Activated CD4-positive, alpha-beta T cell treated with anti-CD3 and anti-CD28 coated beads, Interleukin-2, Interleukin-4, amounts not matched to agents 100 ng/mL and 50 ng/mL, durations not matched to agents 16 hours and 8 hours (primary cell): ENCODE data around the gene DHH.

Experiments used
- DNase-seq: peaks from one replicate; pipeline ENCODE4 v3.0.0-alpha.2; 2020; ENCODE audit warnings: low spot score

The DHH gene

DNA sequence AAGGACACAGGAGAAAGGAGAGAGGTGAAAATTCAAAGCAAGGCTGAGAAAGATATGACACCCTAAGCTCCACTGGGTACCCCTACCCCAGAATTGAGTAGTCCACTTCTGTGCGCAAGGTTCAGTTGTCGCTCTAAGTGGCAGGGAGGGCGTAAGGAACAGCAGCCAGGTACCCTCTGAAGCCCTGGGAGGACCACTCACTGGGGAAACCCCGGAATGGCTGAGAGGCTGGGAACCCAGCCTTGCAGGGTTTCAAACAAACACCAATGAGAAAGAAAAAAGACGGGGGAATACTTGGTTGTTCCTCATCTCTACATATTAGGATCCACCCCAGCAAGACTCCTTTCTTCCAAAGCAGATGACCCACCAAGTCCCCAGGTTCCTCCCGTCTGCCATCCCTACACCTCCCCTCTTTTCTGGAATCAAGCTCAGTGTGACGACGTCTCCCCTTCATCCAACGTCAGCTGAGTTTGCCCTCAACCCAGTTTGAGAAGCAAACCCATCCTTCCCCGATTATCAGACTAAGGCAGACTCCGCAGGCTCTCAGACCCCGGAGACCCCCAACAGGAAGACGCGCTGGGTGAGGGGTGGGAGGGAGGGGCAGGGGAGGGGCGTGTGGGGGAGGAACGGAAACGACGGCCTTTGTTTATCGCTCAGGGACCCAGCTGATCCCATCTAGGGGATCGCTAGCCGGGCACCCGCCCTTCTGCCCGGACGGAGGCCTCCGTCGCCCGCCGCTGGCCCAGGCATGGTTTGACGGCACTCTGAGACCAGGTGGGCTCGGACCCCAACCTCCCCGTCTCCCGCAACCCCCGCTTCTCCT is 15.3 kb upstream of the DHH start:
- no peak for DNase-seq

DNA sequence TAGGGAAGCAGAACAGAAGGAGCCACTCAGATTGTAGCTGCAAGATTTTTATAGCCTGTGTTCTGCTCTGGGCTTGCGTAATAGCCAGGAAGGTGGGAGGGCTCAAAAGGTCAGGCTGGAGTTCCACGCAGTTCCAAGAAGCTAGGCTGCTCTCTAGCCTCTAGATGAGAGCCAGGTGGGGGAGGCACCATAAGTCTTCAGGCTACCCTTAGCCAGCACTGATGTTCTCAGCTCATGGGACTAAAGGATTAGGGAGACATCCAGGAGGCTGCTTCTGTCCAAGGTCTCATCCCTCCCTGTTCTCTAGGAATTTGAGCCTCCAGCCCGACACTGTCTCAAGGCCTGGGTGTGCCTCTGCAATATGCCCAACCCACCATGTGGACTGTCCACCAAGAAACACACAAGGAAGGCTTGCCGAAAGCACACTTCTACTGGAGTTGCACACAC is 14.4 kb upstream of the DHH start:
- no peak for DNase-seq

DNA sequence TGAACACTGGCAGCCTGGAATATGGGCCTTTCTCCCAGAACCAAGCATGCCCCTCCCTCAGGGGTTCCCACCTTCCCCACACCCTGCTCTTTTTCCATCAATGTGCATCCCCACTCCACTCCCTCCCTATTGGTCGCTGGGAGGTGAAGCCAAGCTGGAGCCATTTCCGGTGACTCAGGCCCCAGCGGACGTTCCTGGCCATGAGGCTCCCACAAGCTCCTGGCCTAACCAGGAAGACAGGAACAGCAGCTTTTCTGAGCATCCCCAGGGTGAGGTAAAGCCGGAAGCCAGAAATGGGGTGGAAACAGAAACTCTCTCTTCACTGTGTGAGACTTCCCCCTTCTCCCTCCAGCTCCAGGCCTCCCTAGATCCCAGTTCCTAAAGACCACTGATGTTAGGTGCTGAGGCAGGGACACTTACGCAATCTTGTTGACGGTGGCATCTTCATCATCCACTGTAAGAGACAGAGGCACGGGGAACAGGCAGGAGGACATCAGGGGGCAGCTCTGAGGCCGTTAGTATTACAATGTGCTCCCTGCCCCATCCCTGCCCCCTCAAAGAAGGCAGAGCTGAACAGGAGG is 11.0 kb upstream of the DHH start:
- no peak for DNase-seq

DNA sequence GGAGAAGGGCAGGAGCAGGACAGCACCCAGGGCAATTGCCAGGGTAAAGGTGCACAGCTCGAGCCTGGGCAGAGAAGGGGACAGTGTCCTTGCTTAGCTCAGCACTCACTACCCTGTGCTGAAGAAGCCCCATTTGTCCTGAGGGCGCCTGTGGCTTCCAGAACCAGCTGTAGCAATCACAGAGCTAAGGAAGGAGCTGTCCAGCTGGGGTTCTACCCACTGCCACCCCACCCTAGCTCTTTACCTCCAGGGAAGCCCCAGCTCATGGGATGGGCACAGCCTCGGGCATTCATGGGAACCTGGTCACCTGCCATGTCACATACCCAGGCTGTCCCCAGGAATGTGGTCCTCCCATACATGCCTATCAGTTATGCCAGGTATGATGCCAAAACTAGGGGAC is 10.2 kb upstream of the DHH start:
- no peak for DNase-seq

DNA sequence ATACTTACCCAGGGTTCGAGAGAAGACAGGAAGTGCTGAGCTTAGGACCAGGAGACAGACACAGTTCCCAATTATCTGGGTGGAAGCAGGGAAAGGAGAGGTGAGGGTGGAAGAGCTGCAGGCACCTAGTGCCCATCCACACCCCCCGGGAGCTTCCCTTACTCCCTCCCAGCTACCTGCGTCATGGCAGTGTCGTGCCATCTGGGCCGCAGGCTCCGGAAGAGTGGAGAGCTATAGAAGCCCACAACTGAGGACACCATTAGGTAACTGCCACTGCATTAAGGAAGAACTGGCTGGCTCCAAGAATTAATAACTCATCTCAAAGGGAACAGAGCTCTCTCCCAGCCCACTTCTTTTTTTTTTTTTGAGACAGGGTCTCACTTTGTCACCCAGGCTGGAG is 5.8 kb upstream of the DHH start:
- DNase-seq: no peak

DNA sequence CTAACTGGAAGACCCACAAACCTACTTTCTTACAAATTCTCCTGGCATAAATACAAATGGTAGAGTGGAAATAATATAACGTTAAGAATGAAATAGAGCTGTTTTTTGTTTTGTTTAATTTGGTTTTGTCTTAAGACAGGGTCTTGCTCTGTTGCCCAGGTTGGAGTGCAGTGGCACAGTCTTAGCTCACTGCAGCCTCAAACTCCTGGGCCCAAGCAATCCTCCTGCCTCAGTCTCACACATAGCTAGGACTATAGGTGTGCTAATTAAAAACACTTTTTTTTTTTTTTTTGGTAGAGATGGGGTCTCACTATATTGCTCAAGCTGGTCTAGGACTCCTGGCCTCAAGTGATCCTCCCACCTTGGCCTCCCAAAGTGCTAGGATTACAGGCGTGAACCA is 4.1 kb upstream of the DHH start:
- no peak for DNase-seq

DNA sequence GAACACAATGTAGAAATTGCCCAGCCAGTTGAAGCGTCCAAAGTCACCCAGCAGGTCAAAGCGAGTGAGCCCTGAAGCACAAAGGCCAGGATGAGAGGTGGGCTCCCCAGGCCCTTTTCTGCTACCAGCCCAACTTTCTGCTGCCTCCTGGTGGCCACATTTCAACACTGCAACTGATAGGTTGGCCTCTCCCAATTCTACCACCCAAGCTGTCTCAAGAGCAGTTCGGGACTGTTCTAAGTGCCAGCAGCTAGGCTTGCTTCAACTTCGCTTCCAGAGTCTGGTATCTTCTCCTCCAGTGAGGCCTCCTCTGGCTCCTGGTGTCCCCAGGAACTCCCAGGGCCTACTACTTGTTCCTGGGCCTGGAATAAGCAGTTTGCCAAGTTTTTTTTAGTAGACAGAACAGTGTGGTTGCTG is 3.4 kb upstream of the DHH start:
- peak; percentile 67 for DNase-seq

DNA sequence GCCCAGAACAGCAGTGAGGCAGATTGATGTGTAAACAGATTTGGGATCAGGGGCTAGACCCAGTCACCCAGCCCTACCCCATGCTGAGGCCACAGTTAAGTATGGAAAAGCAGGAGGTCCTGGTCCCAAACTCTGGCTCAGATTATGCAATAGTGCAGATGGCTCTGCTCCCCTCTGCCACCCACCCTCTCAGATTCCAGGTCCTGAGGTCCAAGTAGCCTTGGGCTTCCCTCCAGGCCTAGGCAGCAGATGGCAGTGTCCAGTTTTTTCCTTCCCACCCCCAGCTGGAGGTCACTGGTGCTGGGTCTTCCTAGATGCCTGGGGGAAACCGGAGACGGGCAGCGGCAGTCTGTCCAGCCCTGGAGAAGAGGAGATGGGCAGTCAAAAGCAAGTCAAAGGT is 2.8 kb upstream of the DHH start:
- DNase-seq: no peak

DNA sequence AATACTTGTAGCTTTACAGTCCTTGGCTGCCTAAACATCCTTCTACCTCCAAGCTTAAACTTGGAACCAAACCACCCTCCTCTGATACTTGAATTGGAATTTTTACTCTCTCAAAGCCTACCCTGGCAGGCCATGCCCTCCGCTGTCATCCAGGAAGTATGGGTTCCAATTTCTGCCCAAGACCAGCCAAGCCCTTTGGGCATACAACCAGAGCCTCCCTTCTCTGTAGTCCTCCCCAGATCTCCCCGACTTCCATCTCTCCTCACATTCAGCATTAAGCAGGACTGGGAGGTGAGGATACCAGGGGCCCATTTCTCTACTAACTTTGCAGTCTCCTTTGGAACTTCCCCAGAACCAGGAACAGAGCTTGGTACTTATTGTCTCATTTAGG is 369 bp upstream of the DHH start:
- DNase-seq: no peak

DNA sequence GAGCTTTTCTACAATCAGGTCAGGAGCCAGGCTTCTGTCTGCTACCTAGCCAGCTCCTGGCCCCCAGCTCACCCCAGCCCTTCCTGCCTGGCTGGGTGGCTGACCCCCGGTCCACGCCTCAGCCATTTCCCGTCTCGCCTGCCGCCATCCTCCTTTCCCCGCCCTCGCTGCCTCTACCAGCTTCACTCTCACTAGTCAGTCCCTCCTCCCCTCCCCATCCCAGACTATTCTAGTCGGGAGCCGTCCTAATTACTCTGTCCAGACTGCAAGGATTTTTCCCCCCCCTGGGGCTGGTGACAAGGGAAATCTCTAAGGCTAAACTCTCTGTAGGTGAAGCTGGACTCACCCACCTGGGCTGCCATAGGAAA is 825 bp downstream of the DHH start:
- DNase-seq: no peak

DNA sequence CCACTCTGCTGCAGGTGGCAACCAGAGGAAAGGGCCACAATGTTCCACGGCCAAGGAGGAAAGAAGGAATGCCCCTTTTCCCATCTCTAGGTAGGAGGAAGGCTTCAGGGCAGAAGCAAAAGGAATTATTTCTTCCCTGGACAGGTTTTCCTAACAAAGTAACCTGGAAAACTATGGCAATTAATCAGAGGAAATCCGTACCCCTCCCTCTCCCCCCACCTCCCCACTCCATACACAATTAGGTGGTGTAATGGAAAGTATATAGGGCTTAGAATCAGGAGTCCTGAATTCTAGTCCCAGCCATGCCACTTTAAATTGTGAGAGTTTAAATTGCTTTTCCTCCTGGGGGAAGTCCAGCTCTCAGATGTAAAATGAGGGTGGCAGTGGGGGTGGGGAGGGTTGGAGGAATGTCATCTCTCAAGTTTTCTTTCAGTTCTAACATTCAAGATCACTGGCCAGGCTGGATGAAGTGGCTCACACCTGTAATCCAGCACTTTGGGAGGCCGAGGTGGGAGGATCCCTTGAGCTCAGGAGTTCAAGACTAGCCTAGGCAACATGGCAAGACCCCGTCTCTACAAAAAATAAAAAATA is 1.7 kb downstream of the DHH start:
- DNase-seq: no peak

DNA sequence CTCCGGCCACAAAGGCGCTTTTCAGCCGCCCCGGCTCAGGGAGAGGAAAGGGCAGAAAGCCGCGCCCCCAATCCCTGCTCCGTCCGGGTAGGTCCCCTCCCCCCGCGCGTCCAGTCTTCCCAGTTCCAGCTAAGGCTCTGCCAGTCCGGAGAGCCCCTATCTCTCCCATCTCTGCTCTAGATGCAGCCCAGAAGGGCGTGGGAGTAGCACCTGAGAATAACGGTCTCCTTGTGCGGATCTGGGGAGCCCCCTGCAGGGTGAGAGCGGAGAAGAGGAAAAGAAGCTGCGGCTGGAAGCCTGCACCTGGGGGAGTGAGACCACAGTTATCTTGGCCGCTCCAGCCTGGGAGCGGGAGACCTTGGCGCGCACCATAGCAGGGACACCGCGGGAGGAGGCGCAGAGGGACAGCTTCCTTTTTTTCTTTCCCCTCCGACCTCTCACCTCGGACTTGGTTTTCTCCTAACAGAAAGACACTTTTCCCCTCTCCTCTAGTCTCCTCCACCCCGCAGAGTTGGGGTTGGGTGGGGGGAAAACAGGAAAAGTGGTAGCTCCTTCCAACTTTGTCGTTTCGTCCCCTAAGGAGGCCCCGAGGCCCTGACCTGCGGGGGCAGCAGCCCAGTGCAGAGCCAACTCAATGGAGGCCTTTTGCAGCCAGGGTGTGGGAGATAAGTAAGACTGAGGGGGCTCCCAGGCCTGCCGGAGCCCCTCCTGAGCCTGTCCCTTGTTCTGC is 2.4 kb downstream of the DHH start:
- peak; percentile 64 for DNase-seq

DNA sequence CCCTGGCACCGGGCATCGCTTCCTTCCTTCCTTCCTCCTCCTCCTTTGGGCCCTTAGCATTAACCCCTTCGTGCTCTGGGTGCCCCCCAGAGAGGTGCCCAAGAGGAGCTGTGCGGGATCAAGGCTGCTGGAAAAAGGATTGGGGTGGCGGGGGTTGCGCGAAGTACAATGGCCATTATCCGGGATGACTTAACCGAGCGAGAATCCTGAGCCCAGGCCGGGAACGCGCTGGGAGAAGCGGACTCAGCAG is 2.8 kb downstream of the DHH start:
- no peak for DNase-seq

DNA sequence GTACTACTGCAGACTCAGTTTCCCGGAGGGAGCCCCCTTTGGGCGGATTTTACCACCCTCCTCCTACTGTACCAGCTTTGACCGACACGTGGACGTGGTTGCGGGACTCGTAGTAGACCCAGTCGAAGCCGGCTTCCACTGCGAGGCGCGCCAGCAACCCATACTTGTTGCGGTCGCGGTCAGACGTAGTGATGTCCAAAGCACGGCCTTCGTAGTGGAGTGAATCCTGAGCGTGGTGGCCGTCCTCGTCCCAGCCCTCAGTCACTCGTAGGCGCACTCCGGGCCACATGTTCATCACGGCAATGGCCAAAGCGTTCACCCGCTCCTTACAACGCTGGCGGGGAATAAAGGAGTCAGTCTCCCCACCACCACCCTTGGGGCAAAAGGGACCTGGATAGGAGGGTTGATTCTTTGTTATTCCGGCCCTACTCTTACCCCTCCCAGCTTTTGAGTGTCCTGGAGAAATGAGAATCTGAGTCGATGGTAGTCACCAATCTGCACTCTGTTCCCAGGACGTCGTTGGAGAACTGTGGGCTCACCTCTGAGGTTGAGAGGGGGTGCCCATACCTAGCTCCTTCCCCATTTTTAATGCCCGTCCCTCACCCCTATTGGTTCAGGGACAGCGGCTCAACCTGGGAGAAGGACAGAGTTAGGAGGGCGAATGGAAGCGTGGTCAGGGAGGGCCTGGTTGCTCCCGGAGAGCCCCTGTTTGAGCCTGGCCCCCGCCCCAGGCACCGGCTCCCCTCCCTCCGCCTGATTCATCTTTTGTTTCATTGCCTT is 3.4 kb downstream of the DHH start:
- DNase-seq: no peak

DNA sequence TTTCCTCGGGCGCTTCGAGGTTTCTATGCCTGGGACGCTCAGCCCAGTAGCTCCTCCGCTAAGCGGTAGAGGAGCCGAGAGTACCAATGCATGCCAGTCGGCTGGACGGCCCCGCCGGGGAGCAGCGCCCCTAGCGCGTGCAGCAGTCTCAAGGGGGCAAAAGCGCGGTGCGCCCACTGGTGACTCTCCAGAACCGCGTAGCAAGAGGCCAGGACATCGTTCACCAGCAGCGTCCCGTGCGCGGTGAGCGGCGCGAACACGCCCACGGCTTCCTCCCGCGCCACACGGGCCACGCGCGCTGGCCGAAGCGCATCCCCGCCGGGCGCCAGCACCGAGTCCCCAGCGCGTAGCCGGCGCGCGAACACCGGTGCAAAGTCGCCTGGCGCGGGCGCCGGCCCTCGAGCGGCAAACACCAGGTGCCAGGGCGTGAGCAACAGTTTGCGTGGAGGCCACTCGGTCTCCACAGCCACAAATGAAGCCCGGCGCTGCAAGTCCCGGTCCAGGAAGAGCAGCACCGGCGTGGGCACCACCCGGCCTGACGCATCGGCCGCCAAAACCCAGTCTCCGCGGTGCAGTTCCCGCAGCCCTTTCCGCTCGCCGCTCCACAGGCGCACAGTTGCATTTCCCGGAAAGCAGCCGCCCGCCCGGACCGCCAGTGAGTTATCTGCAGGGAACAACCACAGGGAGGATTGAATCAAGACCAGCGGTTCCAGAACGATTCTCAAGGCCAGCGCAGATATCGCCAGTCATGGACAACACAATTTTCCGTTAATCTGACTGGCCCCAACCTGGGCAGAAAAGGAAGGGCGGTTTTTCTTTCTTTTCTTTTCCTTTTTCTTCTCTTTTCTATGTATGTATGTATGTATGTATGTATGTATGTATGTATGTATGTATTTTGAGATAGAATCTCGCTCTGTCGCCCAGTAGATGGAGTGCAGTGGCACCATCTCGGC is 4.5 kb downstream of the DHH start:
- DNase-seq: peak; percentile 37

DNA sequence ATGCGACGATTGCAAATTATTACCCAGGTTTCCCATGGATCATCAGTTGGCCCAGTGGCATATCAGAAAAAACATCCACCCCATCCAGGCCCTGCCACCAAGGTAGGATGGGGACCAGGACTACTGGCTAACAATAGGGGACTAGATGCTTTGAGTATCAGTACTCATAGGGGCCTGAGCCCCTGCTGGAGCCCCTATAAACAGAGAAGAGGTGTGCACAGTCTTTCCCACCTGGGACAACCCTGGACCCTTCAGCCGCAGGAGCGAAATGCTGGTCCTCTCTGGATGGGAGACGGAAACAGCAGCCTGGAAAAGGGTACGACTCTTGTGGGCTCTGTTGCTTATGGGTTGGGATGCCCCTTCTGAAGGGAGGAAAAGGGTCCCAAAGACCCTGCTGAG is 5.7 kb downstream of the DHH start:
- DNase-seq: no peak

DNA sequence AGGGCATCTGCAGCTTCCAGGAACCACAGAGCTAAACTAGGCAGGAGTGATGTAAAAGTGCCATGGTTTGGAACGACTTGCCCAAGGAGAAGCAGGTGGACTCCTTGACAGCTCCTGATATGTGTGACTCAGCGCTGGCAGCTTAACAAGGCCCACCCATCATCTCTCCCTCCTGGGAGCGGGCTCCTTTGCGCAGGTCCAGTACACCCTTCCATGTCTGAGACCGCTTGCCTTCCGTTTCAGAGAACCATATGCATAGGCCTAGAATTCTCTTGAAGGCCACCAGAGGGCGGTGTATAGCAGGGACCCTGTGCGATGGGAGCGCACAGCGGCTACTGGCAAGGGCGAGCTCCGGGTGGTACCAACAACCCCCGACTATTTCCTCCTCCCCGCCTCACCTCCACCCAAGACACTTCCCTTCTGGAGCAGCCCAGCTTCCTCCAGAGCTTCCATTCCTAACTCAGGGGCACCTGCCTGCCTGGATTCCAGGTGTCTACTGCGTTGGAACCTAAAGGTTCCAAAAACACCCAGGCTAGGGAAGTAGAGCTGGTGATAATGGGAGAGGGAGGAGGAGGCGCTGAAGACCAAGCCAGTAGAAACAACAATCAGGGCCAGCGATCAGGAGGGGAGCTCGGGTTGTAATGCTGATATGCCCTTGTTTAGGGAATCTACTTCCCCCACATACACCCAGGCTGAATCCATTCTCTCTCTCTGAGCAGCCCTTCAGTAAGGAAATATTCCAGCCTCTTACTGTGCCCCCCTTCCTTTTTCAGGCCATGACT is 6.3 kb downstream of the DHH start:
- peak; percentile 88 for DNase-seq

DNA sequence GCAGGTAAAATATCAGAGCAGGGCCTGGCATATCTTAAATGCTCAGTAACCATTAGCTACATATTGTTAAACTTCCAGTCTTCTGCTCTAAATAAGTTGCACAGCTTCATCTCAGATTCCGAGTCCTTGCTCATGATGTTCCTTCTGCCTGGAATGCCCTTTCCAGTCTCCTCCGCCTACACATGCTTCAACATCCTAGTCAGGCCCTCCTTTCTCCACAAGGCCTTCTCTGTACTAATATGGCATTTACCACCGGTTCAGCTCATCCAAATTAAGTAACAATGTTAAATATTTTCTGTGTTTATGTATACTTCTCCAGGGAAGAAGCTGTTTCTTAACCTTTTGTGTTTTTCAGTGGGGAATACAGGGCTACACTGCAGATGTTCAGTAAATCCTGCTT is 8.5 kb downstream of the DHH start:
- no peak for DNase-seq

DNA sequence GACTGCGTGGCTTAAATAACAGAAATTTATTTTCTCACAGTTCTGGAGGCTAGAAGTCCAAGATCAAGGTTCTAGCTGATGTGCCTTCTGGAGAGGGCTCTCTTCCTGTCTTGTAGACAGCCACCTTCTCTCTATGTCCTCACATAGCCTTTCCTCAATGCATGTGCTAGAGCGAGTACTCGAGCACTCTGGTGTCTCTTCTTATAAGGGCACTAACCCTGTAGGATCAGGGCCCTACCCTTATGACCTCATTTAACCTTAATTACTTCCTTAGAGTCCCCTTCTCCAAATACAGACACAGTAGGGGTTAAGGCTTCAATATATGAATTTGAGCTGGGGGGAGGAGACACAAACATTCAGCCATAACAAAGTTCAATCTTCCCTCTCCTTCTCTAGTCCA is 10.2 kb downstream of the DHH start:
- DNase-seq: no peak

DNA sequence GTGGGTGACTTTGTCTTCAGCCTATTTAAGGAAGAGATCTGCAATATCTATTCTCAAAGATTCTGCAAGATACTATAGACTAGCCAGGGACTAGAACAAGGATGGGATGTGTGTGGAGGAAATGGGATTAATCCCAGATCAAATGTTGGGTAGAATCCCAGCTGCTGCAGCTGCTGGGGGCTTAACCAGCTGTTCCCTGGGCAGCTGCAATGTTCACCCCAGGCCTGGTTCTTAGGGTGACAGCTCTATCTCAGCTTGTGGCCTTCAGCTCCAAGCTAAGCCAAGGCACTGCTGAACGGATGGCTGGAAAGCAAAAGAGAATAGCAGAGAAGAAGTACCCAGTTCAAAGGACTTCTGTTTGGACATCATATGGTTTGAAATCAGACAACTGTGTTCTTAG is 14.8 kb downstream of the DHH start:
- DNase-seq: no peak

DNA sequence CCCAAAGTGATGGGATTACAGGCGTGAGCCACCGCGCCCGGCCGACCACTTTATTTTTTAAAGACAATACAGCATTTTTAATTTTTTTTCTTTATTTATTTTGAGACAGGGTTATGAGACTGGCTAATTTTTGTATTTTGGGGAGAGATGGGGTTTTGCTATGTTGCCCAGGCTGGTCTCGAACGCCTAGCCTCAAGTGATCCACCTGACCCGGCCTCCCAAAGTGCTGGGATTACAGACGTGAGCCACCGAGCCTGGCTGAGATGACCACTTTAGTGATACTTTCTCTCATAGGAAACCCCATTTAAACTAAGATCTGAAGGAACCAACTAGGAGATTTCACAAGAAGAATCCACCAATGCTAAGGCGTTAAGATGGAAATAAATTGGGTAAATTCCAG is 23.6 kb downstream of the DHH start:
- no peak for DNase-seq
